ENCODE results near the gene CHRDL2. TPM values are rescaled to one million over a fixed set of nuclear protein-coding genes. Genes with fewer than 3 reads are reported as not detected.

Gene CHRDL2
- total RNA-seq, 1 donor from 2014 or later, result not detected

- TF ChIP-seq, protein P1, sequence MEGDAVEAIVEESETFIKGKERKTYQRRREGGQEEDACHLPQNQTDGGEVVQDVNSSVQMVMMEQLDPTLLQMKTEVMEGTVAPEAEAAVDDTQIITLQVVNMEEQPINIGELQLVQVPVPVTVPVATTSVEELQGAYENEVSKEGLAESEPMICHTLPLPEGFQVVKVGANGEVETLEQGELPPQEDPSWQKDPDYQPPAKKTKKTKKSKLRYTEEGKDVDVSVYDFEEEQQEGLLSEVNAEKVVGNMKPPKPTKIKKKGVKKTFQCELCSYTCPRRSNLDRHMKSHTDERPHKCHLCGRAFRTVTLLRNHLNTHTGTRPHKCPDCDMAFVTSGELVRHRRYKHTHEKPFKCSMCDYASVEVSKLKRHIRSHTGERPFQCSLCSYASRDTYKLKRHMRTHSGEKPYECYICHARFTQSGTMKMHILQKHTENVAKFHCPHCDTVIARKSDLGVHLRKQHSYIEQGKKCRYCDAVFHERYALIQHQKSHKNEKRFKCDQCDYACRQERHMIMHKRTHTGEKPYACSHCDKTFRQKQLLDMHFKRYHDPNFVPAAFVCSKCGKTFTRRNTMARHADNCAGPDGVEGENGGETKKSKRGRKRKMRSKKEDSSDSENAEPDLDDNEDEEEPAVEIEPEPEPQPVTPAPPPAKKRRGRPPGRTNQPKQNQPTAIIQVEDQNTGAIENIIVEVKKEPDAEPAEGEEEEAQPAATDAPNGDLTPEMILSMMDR (IDR thresholded peaks at IDR 0.05), result no peak
- Mint-ChIP-seq H3K4me1 (peaks cover 18% of the 10 kb centered on the region), H3K27me3 (peaks cover 10% of the 10 kb centered on the region), H3K9me3 (no peaks in the 10 kb centered on the region), H3K27ac (no peak overlapping the region), H3K4me3 (no peak overlapping the region), H3K36me3 (ENCODE audit: low read depth) (no peaks in the 10 kb centered on the region)
- CTCF ChIA-PET, result no interaction called here
- POLR2A ChIA-PET, result no interaction called here
- DNase-seq, result no peak
- ATAC-seq (ENCODE audit: low read depth), result no peak
- intact Hi-C loops (cut with micrococcal nuclease), result no loop called here
Measured at GRCh38 chr11:74743640-74744039, 12.4 kb upstream of the CHRDL2 start.

DNA sequence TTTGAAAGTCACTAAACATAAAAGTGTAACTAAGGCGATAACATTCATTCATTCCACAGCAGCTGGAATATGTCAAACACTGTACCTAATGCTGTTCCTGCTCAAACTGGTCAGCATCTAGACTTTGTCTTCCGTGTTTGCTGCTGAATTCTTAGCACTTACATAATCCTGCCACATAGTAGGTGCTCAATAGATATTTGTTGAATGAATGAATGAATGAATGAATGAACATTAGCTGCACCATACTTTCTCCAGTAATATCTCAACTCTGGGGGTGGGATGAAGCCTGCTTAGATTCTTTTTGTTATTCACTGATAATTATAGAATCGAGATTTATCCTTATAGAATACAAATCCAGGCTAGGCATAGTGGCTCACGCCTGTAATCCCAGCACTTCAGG, 10.8 kb upstream of the CHRDL2 start:
- H3K27me3 Mint-ChIP-seq, result peaks cover 18% of the 10 kb centered on the region
- H3K27ac Mint-ChIP-seq, result no peak overlapping the region
- no peak for DNase-seq
- no peak overlapping the region for H3K4me3 Mint-ChIP-seq
- CTCF ChIA-PET, result no interaction called here
- H3K9me3 Mint-ChIP-seq, result no peaks in the 10 kb centered on the region
- TF ChIP-seq, protein P1 (IDR thresholded peaks at IDR 0.05), result no peak
- no peaks in the 10 kb centered on the region for H3K36me3 Mint-ChIP-seq (ENCODE audit: low read depth)
- intact Hi-C loops (cut with micrococcal nuclease), result no loop called here
- peaks cover 5% of the 10 kb centered on the region for H3K4me1 Mint-ChIP-seq
- POLR2A ChIA-PET, result no interaction called here
- ATAC-seq (ENCODE audit: low read depth), result no peak

- POLR2A ChIA-PET, result no interaction called here
- H3K4me1 Mint-ChIP-seq, result peaks cover 5% of the 10 kb centered on the region
- CTCF ChIA-PET, result interaction anchor here (0.6 to 1.8 kb wide), 13 partner anchors 9 to 286 kb away, joined by 3 to 11 read pairs (median 4); partner anchors contain the start of gene RNF169
- H3K27me3 Mint-ChIP-seq, result peaks cover 31% of the 10 kb centered on the region
- DNase-seq, result no peak
- no peaks in the 10 kb centered on the region for H3K36me3 Mint-ChIP-seq (ENCODE audit: low read depth)
- no peak overlapping the region for H3K27ac Mint-ChIP-seq
- H3K9me3 Mint-ChIP-seq, result no peaks in the 10 kb centered on the region
- peak; percentile 77 for ATAC-seq (ENCODE audit: low read depth)
- TF ChIP-seq, protein P1 (IDR thresholded peaks at IDR 0.05), result peak; percentile 91
- intact Hi-C loops (cut with micrococcal nuclease), result no loop called here
- H3K4me3 Mint-ChIP-seq, result no peak overlapping the region
Measured at GRCh38 chr11:74739546-74740270, 8.5 kb upstream of the CHRDL2 start.

- Mint-ChIP-seq H3K36me3 (ENCODE audit: low read depth) (no peaks in the 10 kb centered on the region), H3K4me3 (no peak overlapping the region), H3K27ac (no peak overlapping the region), H3K27me3 (peaks cover 52% of the 10 kb centered on the region), H3K9me3 (no peaks in the 10 kb centered on the region), H3K4me1 (peaks cover 10% of the 10 kb centered on the region)
- intact Hi-C loops (cut with micrococcal nuclease), result no loop called here
- ChIA-PET CTCF (no interaction called here), POLR2A (no interaction called here)
- ATAC-seq (ENCODE audit: low read depth) (no peak), DNase-seq (no peak)
- TF ChIP-seq, protein P1 (IDR thresholded peaks at IDR 0.05), result no peak
Measured at GRCh38 chr11:74736031-74736430, 4.8 kb upstream of the CHRDL2 start.

DNA sequence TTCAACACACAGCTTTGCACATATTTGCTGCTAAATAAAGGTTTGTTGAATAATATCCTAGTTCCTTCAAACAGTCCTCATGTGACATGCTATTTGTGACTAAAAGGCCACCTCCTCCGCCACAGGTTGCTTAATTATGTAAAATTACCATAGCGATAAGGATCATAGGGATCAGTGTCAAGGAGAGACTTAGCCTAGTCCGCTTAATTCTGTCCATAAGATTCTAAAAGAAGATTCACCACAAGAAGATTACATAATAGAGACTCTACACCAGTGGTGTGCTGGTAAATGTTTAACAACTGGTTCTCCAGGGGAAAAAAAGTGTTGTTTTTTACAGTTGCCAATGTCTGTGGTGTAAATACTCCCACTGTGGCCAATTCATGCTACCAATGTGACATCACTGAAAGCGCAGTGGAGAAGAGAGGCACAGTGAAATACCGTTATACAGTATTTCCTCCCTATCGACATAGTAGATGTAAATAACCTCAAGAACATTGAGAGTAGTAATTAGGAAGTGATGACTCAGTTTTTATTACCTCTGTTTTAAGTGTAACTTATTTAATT, 4.2 kb upstream of the CHRDL2 start:
- ATAC-seq (ENCODE audit: low read depth) (no peak), DNase-seq (no peak)
- no peaks in the 10 kb centered on the region for H3K36me3 Mint-ChIP-seq (ENCODE audit: low read depth)
- H3K9me3 Mint-ChIP-seq, result no peaks in the 10 kb centered on the region
- intact Hi-C loops (cut with micrococcal nuclease), result no loop called here
- POLR2A ChIA-PET, result no interaction called here
- H3K27ac Mint-ChIP-seq, result no peak overlapping the region
- CTCF ChIA-PET, result no interaction called here
- no peak overlapping the region for H3K4me3 Mint-ChIP-seq
- peaks cover 57% of the 10 kb centered on the region for H3K27me3 Mint-ChIP-seq
- peaks cover 14% of the 10 kb centered on the region for H3K4me1 Mint-ChIP-seq
- TF ChIP-seq, protein P1 (IDR thresholded peaks at IDR 0.05), result no peak
